OCI-LY7 (cell line): ENCODE results near the gene WNT7A.

Experiments
- CTCF ChIP-seq: fragments of 200-600 bp; sonication (generic); conservative IDR thresholded peaks from 2 replicates; pipeline ENCODE4 v1.5.1; 2014; ENCODE audit warnings: mild to moderate bottlenecking, antibody characterized with exemption, low read length, moderate library complexity, mixed read lengths
- EZH2phosphoT487 ChIP-seq: fragments of 200-600 bp; sonication (generic); IDR thresholded peaks from 2 replicates; pipeline ENCODE4 v1.6.1; 2018; ENCODE audit warnings: low read depth, borderline replicate concordance, mild to moderate bottlenecking, mixed run types, antibody characterized with exemption, low read length, moderate library complexity, mixed read lengths

- TF ChIP-seq CTCF (no peak), EZH2phosphoT487 (no peak)
Observed at GRCh38 chr3:13818919-13819318, 61.0 kb downstream of the WNT7A start.
